Glomerular endothelial cell (primary cell): Measurements from ENCODE around the gene TMEM184A. TPM values are rescaled to one million over a fixed set of nuclear protein-coding genes. Genes with fewer than 3 reads are reported as not detected.

Experiments
- total RNA-seq: library from RNA; depleted of rRNA; stranded (reverse); fragments of >200 nt; gene quantifications from 2 replicates; pipeline ENCODE4 v1.2.3, GENCODE V29; 2015

The TMEM184A gene
- total RNA-seq, 1 donor from 2014 or later: 0.64 TPM

Other genes with a start within 250 kb of the TMEM184A start
- gene MICALL2, start 96.7 kb downstream of the TMEM184A start, total RNA-seq: 37.4 and 64.9 TPM in 2 replicates
- 67.0 and 85.4 TPM in 2 replicates for gene INTS1, start 51.8 kb downstream of the TMEM184A start, total RNA-seq
- gene MAFK, start 25.5 kb downstream of the TMEM184A start, total RNA-seq: 34.9 and 45.1 TPM in 2 replicates
- gene PSMG3, start 13.8 kb upstream of the TMEM184A start, total RNA-seq: 32.3 and 45.6 TPM in 2 replicates
- 0.05 and 1.5 TPM in 2 replicates for gene ELFN1, start 114.1 kb upstream of the TMEM184A start, total RNA-seq